ENCODE data around the gene ZBTB45. TPM values are rescaled to one million over a fixed set of nuclear protein-coding genes. Genes with fewer than 3 reads are reported as not detected.

ZBTB45 gene
- 8.3 and 24.7 TPM in 2 replicates for total RNA-seq (2014; rRNA removed; shearing (Covaris generic); ENCODE audit: low replicate concordance)

- no peaks in the 10 kb centered on the region for H3K9me3 ChIP-seq
- DNase-seq, result peak; percentile 97
Measured at GRCh38 chr19:58519355-58520256, at the start of gene ZBTB45. Gene ZBTB45 (minus strand): TSS chr19:58519810. CDS start chr19:58517673, 2,137 bp downstream.

GRCh38 chr19:58568453-58569130 is 49.0 kb upstream of the ZBTB45 start:
- Histone ChIP-seq H3K4me3 (no peak overlapping the region), H3K36me3 (peaks cover 40% of the 10 kb centered on the region), H3K9me3 (no peaks in the 10 kb centered on the region), H3K27me3 (no peaks in the 10 kb centered on the region)
- no peak for DNase-seq

More at GRCh38 chr19:58519355-58520256, at the start of gene ZBTB45:
- Histone ChIP-seq H3K4me3 (peak within 1 kb of the TSS; percentile 71), H3K27me3 (no peaks in the 10 kb centered on the region), H3K36me3 (peaks cover 17% of the 10 kb centered on the region)

- no peak for DNase-seq
- H3K27me3 ChIP-seq, result no peaks in the 10 kb centered on the region
- H3K4me3 ChIP-seq, result no peak overlapping the region
- no peaks in the 10 kb centered on the region for H3K9me3 ChIP-seq
- H3K36me3 ChIP-seq, result peaks cover 35% of the 10 kb centered on the region
Measured at GRCh38 chr19:58566989-58567388, 47.4 kb upstream of the ZBTB45 start.

- no peak for DNase-seq
- Histone ChIP-seq H3K4me3 (no peak overlapping the region), H3K27me3 (no peaks in the 10 kb centered on the region), H3K9me3 (no peaks in the 10 kb centered on the region), H3K36me3 (peaks cover 13% of the 10 kb centered on the region)
Measured at GRCh38 chr19:58563823-58564222, 44.2 kb upstream of the ZBTB45 start.

GRCh38 chr19:58563034-58563573 is 43.5 kb upstream of the ZBTB45 start:
- DNase-seq, result no peak
- no peaks in the 10 kb centered on the region for H3K9me3 ChIP-seq
- H3K36me3 ChIP-seq, result peaks cover 10% of the 10 kb centered on the region
- H3K27me3 ChIP-seq, result no peaks in the 10 kb centered on the region
- H3K4me3 ChIP-seq, result no peak overlapping the region

GRCh38 chr19:58562122-58563033 is 42.8 kb upstream of the ZBTB45 start:
- DNase-seq, result no peak
- H3K4me3 ChIP-seq, result no peak overlapping the region
- peaks cover 9% of the 10 kb centered on the region for H3K36me3 ChIP-seq
- H3K27me3 ChIP-seq, result no peaks in the 10 kb centered on the region
- no peaks in the 10 kb centered on the region for H3K9me3 ChIP-seq

- no peak overlapping the region for H3K4me3 ChIP-seq
- no peak for DNase-seq
Measured at GRCh38 chr19:58561373-58562121, 41.9 kb upstream of the ZBTB45 start.

GRCh38 chr19:58560921-58561320 is 41.3 kb upstream of the ZBTB45 start:
- DNase-seq, result no peak
- no peaks in the 10 kb centered on the region for H3K9me3 ChIP-seq
- H3K27me3 ChIP-seq, result no peaks in the 10 kb centered on the region
- H3K4me3 ChIP-seq, result no peak overlapping the region
- peaks cover 22% of the 10 kb centered on the region for H3K36me3 ChIP-seq

More at GRCh38 chr19:58561373-58562121, 41.9 kb upstream of the ZBTB45 start:
- no peaks in the 10 kb centered on the region for H3K27me3 ChIP-seq
- peaks cover 16% of the 10 kb centered on the region for H3K36me3 ChIP-seq
- no peaks in the 10 kb centered on the region for H3K9me3 ChIP-seq

GRCh38 chr19:58560007-58560887 is 40.6 kb upstream of the ZBTB45 start:
- H3K9me3 ChIP-seq, result no peaks in the 10 kb centered on the region
- H3K36me3 ChIP-seq, result peaks cover 23% of the 10 kb centered on the region
- DNase-seq, result no peak

GRCh38 chr19:58559275-58560006 is 39.8 kb upstream of the ZBTB45 start:
- H3K9me3 ChIP-seq, result no peaks in the 10 kb centered on the region
- DNase-seq, result peak; percentile 98
- peaks cover 31% of the 10 kb centered on the region for H3K36me3 ChIP-seq
- H3K27me3 ChIP-seq, result no peaks in the 10 kb centered on the region
- H3K4me3 ChIP-seq, result peak overlapping the region; percentile 86

More at GRCh38 chr19:58560007-58560887, 40.6 kb upstream of the ZBTB45 start:
- Histone ChIP-seq H3K4me3 (peak overlapping the region; percentile 86), H3K27me3 (no peaks in the 10 kb centered on the region)

GRCh38 chr19:58558623-58559274 is 39.1 kb upstream of the ZBTB45 start:
- peak; percentile 99 for DNase-seq
- Histone ChIP-seq H3K4me3 (peak overlapping the region; percentile 86), H3K27me3 (no peaks in the 10 kb centered on the region), H3K9me3 (no peaks in the 10 kb centered on the region), H3K36me3 (peaks cover 36% of the 10 kb centered on the region)

- Histone ChIP-seq H3K27me3 (no peaks in the 10 kb centered on the region), H3K4me3 (peak within 1 kb of the TSS; percentile 89), H3K36me3 (peaks cover 42% of the 10 kb centered on the region), H3K9me3 (no peaks in the 10 kb centered on the region)
- no peak for DNase-seq
Measured at GRCh38 chr19:58558066-58558622, 38.5 kb upstream of the ZBTB45 start, which contains the start of gene UBE2M. Gene UBE2M (minus strand): TSS chr19:58558611. CDS start chr19:58558381, 230 bp downstream.
